BE2C (cell line): ENCODE data around the gene TRIM59.

Experiments
- DNase-seq: peaks from one replicate; pipeline ENCODE4 v3.0.0-alpha.2; 2020
- H3K27me3 ChIP-seq: fragments of 250-450 bp; sonication (Bioruptor Pico); 2 replicates; pipeline ENCODE4 v1.5.1; 2020; ENCODE audit warnings: mild to moderate bottlenecking
- H3K36me3 ChIP-seq: fragments of 250-450 bp; sonication (Bioruptor Pico); 2 replicates; pipeline ENCODE4 v1.5.1; 2020; ENCODE audit warnings: mild to moderate bottlenecking
- H3K4me1 ChIP-seq: fragments of 250-450 bp; sonication (Bioruptor Pico); 2 replicates; pipeline ENCODE4 v1.5.1; 2020
- H3K4me3 ChIP-seq: 2 replicates; pipeline ENCODE4 v1.5.1; 2011; ENCODE audit warnings: low read depth, low read length
- H3K9me3 ChIP-seq: fragments of 250-450 bp; sonication (Bioruptor Pico); 2 replicates; pipeline ENCODE4 v1.5.1; 2020
- CTCF ChIP-seq: IDR thresholded peaks from 2 replicates; pipeline ENCODE4 v1.5.1; 2012; ENCODE audit warnings: mild to moderate bottlenecking, low read depth, low read length

The TRIM59 gene

GRCh38 chr3:160435747-160436146, 13.8 kb downstream of the TRIM59 start:
- Histone ChIP-seq H3K4me1 (no peaks in the 10 kb centered on the region), H3K27me3 (no peaks in the 10 kb centered on the region), H3K9me3 (no peaks in the 10 kb centered on the region), H3K36me3 (peaks cover 88% of the 10 kb centered on the region), H3K4me3 (no peak overlapping the region)
- TF ChIP-seq CTCF: no peak
- DNase-seq: no peak

- Histone ChIP-seq H3K4me1 (no peaks in the 10 kb centered on the region), H3K27me3 (no peaks in the 10 kb centered on the region), H3K36me3 (peaks cover 93% of the 10 kb centered on the region), H3K4me3 (no peak overlapping the region), H3K9me3 (no peaks in the 10 kb centered on the region)
- no peak for TF ChIP-seq CTCF
- DNase-seq: no peak
Observed at GRCh38 chr3:160435095-160435494, 14.5 kb downstream of the TRIM59 start.

GRCh38 chr3:160434071-160434470, 15.5 kb downstream of the TRIM59 start:
- H3K36me3 ChIP-seq: peaks cover 94% of the 10 kb centered on the region
- TF ChIP-seq CTCF: no peak
- no peaks in the 10 kb centered on the region for H3K27me3 ChIP-seq
- no peak for DNase-seq
- no peaks in the 10 kb centered on the region for H3K9me3 ChIP-seq
- no peak overlapping the region for H3K4me3 ChIP-seq
- no peaks in the 10 kb centered on the region for H3K4me1 ChIP-seq

DNA sequence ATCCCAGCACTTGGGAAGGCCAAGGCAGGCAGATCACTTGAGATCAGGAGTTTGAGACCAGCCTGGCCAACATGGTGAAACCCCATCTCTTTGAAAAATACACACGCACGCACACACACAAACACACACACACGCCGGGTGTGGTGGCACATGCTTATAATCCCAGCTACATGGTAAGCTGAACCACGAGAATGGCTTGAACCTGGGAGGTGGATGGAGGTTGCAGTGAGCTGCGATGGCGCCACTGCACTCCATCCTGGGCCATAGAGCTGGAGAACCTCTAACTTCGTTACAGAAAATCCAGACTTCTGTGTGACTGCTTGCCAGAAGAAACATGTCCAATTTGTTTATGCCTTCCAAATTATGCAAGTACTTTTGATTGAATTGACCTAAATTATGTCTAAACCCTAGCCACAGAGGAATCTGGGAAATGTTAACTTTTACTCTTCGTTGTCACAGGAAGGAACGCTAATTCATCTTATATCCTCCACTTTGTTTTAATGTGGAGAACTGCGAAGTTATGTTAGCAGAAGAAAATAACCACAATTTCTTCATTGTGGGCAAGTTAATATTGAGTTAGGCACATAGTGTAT, 21.7 kb downstream of the TRIM59 start:
- H3K9me3 ChIP-seq: no peaks in the 10 kb centered on the region
- H3K4me3 ChIP-seq: no peak overlapping the region
- H3K4me1 ChIP-seq: no peaks in the 10 kb centered on the region
- peaks cover 99% of the 10 kb centered on the region for H3K36me3 ChIP-seq
- TF ChIP-seq CTCF: no peak
- H3K27me3 ChIP-seq: no peaks in the 10 kb centered on the region
- DNase-seq: no peak

DNA sequence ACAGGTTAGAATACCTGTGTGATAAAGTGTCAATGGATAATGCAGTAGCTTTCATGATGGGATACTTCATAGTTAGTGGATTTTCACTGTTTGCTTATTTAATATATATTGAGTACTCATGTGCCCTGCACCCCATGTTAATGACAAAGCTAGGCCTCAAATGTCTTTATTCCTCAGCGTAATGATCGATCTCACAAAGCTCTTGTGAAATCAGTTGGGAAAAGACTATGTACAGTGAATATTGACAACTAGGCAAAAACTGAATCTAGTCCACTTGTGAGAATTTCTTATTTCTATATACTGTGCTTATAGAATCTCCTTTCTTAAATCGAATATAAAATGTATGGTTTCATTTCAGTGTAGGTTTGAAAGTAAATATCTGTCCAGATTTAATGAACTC, 32.3 kb downstream of the TRIM59 start:
- no peak for DNase-seq
- Histone ChIP-seq H3K4me3 (no peak overlapping the region), H3K4me1 (no peaks in the 10 kb centered on the region), H3K9me3 (no peaks in the 10 kb centered on the region), H3K36me3 (peaks cover 100% of the 10 kb centered on the region), H3K27me3 (no peaks in the 10 kb centered on the region)
- no peak for TF ChIP-seq CTCF

DNA sequence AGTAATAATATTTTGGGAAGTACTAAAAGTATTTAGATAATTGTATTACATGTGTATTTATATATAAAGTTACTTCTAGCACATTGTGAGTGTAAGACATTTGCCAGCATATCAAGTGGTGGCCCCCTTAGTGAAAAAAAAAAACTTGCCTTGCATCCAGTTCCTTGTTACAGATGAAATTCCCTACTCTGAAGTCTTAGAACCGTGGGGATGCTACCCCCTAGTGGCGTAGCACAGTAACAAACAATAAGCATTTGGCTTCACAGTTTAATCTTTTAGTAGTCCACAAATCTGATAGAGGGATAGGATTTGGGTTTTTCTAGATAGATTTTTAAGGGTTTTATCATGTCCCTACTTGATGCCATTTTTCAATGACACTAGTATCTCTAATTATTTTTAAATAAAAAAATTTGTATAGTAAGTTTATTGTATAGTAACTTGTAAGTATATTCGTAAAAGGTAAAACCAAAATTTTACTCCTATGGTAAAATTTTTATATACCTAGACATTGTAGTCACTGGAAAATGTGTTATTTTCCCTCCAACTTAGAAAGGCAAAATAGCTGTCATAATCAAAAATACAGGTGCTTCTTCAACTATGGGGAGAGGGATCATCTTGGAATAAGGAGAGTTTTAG, 35.9 kb downstream of the TRIM59 start:
- H3K27me3 ChIP-seq: no peaks in the 10 kb centered on the region
- H3K4me3 ChIP-seq: no peak overlapping the region
- no peaks in the 10 kb centered on the region for H3K4me1 ChIP-seq
- no peaks in the 10 kb centered on the region for H3K9me3 ChIP-seq
- DNase-seq: peak; percentile 75
- peak; percentile 90 for TF ChIP-seq CTCF
- H3K36me3 ChIP-seq: peaks cover 85% of the 10 kb centered on the region
